Caco-2 (cell line): ENCODE results near the gene IQCK. TPM values are rescaled to one million over a fixed set of nuclear protein-coding genes. Genes with fewer than 3 reads are reported as not detected.

Source experiments
- BruUV-seq: library from RNA; stranded (reverse); fragments of 400-500 nt; replicated peaks from 2 replicates; lab custom pipeline; 2021; lab: Mats Ljungman, UMichigan
- CTCF ChIA-PET: fragments of 300-600 bp; sonication (Branson Sonifier 250); formaldehyde crosslinking; loops from one replicate; lab custom pipeline; 2022; ENCODE audit warnings: antibody characterized with exemption; lab: Charles Lee
- POLR2A ChIA-PET: fragments of 300-600 bp; sonication (Branson Sonifier 250); formaldehyde crosslinking; loops from one replicate; lab custom pipeline; 2022; ENCODE audit warnings: antibody characterized with exemption; lab: Charles Lee
- DNase-seq, 2 experiments: peaks; one replicate each; pipeline versions ENCODE4 v3.0.0 to v3.0.0-alpha.2; 2020 to 2022
- H3K27me3 ChIP-seq: replicated peaks from 2 replicates; pipeline ENCODE4 v1.6.0; 2011; ENCODE audit warnings: low read length; ENCODE audit not compliant: control insufficient read depth, insufficient read depth
- H3K36me3 ChIP-seq: 2 replicates; pipeline ENCODE4 v1.5.1; 2011; ENCODE audit warnings: low read length; ENCODE audit not compliant: control insufficient read depth, insufficient read depth
- H3K4me1 ChIP-seq: fragments of 250-450 bp; sonication (Bioruptor Pico); 2 replicates; pipeline ENCODE4 v1.5.1; 2020; ENCODE audit warnings: mild to moderate bottlenecking
- H3K4me3 ChIP-seq: 2 replicates; pipeline ENCODE4 v1.5.1; 2011; ENCODE audit warnings: low read depth, mild to moderate bottlenecking, control low read depth, low read length
- H3K9me3 ChIP-seq: fragments of 250-450 bp; sonication (Bioruptor Pico); 2 replicates; pipeline ENCODE4 v1.5.1; 2020; ENCODE audit warnings: mild to moderate bottlenecking, moderate library complexity
- H3K27ac Mint-ChIP-seq: one replicate; pipeline ENCODE4 v1.8.0; 2022; ENCODE audit warnings: mixed read lengths; ENCODE audit not compliant: unreplicated experiment
- H3K27me3 Mint-ChIP-seq: one replicate; pipeline ENCODE4 v1.8.0; 2022; ENCODE audit warnings: mixed read lengths; ENCODE audit not compliant: insufficient read depth, unreplicated experiment
- H3K36me3 Mint-ChIP-seq: one replicate; pipeline ENCODE4 v1.8.0; 2022; ENCODE audit warnings: mild to moderate bottlenecking, mixed read lengths; ENCODE audit not compliant: insufficient read depth, unreplicated experiment
- H3K4me1 Mint-ChIP-seq: one replicate; pipeline ENCODE4 v1.8.0; 2022; ENCODE audit warnings: low read depth, mixed read lengths; ENCODE audit not compliant: unreplicated experiment
- H3K4me3 Mint-ChIP-seq: one replicate; pipeline ENCODE4 v1.8.0; 2022; ENCODE audit warnings: mild to moderate bottlenecking, moderate library complexity, mixed read lengths; ENCODE audit not compliant: unreplicated experiment
- H3K9me3 Mint-ChIP-seq: one replicate; pipeline ENCODE4 v1.8.0; 2022; ENCODE audit warnings: mixed read lengths; ENCODE audit not compliant: unreplicated experiment
- intact Hi-C: fragments of 100-400 bp; cut with micrococcal nuclease; formaldehyde crosslinking; loops from one replicate; pipeline ENCODE4 v1.10.0; 2022; ENCODE audit not compliant: unreplicated experiment
- total RNA-seq: library from RNA; stranded (reverse); gene quantifications from 2 replicates; pipeline ENCODE4 v1.2.3, GENCODE V29; 2022
- TF ChIP-seq, protein P1 (sequence below), 2 experiments: fragments of 200-600 bp in 1 of 2; IDR thresholded peaks; 1 replicate in 1 of 2; 2 replicates in 1 of 2; pipeline versions ENCODE4 v1.5.1 to v1.8.0; 2011 to 2022; ENCODE audit warnings: antibody characterized with exemption in 1 of 2, control low read depth in 1 of 2, inconsistent platforms in 1 of 2, low read depth in 1 of 2, low read length in 1 of 2, mild to moderate bottlenecking in 1 of 2, moderate library complexity in 1 of 2; ENCODE audit not compliant: insufficient read depth in 1 of 2, severe bottlenecking in 1 of 2, unreplicated experiment in 1 of 2

The IQCK gene
- total RNA-seq, 1 experiment from 2014 or later: 2.0 TPM

DNA sequence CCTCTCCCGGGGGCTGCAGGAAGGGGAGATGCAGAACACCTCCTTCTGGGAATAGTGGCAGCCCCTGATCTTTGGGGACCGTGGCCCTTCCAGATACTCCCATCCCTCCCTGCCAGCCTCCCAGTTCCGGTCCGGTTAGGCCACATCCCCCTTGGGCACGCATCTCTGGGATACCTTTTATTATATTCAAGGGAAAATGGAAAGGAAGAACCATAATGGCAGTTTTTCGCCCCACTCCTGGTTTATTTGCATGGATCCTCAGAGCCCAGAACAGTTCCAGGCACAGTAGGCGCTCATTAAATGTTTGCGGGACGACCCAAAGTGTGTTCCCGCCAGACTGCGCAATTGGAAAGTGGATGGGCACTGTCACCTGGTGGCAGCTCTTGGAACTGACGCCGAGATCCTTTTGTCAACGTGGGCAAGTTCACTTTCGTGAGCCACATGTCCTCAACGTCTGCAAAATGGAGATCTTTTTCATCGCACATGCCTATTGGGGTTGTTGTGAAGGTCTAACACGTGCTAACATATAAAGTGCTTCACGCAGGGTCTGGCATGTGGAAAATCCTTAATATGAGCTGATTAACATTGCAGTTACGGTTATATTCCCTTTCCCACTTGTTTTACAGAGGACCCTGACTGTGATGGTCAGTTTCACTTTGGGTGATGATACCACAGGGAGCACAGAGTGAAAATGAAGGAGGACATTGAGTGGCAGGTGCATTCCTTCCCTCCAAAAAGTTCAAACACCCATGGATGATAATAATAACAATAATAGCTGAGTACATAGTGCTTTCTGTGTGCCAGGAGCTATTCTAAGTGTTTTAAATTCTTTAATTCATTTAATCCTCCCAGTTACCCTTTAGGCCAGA is 168.2 kb downstream of the IQCK start:
- no peak overlapping the region for H3K27ac Mint-ChIP-seq
- Histone ChIP-seq H3K9me3 (no peaks in the 10 kb centered on the region), H3K36me3 (no peaks in the 10 kb centered on the region), H3K4me3 (no peak overlapping the region), H3K4me1 (no peaks in the 10 kb centered on the region), H3K27me3 (no peaks in the 10 kb centered on the region)
- no TSS peak for BruUV-seq
- no peaks in the 10 kb centered on the region for H3K9me3 Mint-ChIP-seq
- peaks cover 5% of the 10 kb centered on the region for H3K4me1 Mint-ChIP-seq
- DNase-seq: peak; percentile 69 to 79
- intact Hi-C loops: loop anchor here (1.0 to 10.0 kb wide), 4 partner anchors 132 to 327 kb away; partner anchors contain the start of genes IQCK and KNOP1
- no peaks in the 10 kb centered on the region for H3K27me3 Mint-ChIP-seq
- H3K4me3 Mint-ChIP-seq: peak overlapping the region; percentile 71
- TF ChIP-seq, protein P1, sequence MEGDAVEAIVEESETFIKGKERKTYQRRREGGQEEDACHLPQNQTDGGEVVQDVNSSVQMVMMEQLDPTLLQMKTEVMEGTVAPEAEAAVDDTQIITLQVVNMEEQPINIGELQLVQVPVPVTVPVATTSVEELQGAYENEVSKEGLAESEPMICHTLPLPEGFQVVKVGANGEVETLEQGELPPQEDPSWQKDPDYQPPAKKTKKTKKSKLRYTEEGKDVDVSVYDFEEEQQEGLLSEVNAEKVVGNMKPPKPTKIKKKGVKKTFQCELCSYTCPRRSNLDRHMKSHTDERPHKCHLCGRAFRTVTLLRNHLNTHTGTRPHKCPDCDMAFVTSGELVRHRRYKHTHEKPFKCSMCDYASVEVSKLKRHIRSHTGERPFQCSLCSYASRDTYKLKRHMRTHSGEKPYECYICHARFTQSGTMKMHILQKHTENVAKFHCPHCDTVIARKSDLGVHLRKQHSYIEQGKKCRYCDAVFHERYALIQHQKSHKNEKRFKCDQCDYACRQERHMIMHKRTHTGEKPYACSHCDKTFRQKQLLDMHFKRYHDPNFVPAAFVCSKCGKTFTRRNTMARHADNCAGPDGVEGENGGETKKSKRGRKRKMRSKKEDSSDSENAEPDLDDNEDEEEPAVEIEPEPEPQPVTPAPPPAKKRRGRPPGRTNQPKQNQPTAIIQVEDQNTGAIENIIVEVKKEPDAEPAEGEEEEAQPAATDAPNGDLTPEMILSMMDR (IDR thresholded peaks at IDR 0.05; ENCODE audit: insufficient read depth in 1 of 2, low read depth in 1 of 2, low read length in 1 of 2, severe bottlenecking in 1 of 2, unreplicated experiment in 1 of 2): peak; percentile 94 to 96
- H3K36me3 Mint-ChIP-seq: peaks cover 6% of the 10 kb centered on the region
- ChIA-PET POLR2A (no interaction called here), CTCF (interaction anchor here (0.5 to 1.4 kb wide), 6 partner anchors 13 to 499 kb away, joined by 3 to 7 read pairs (median 5); no protein-coding TSS in a partner anchor)

DNA sequence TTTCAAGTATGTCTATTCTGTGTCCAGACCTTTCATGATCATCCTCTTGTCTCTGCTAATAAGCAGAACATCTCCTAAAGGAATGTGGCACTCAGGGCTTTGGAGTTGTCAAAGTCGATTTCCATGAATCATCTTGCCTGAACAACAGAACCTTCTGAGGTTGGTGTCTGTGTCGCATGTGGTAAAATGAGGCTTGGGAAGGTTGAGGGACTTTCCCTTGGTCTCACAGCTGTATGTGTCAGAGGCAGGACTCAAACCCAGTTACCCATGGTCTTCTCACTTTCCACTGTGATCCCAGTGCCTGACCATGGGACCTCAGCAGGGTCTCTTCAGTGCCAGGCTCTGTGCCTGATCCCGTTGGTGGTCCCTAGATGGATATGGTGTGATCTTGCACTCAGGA is 170.8 kb downstream of the IQCK start:
- Mint-ChIP-seq H3K36me3 (no peaks in the 10 kb centered on the region), H3K27ac (no peak overlapping the region), H3K9me3 (no peaks in the 10 kb centered on the region), H3K27me3 (no peaks in the 10 kb centered on the region), H3K4me1 (no peaks in the 10 kb centered on the region), H3K4me3 (no peak overlapping the region)
- Histone ChIP-seq H3K9me3 (no peaks in the 10 kb centered on the region), H3K4me1 (no peaks in the 10 kb centered on the region), H3K4me3 (no peak overlapping the region), H3K36me3 (no peaks in the 10 kb centered on the region), H3K27me3 (no peaks in the 10 kb centered on the region)
- DNase-seq: no peak
- CTCF ChIA-PET: no interaction called here
- POLR2A ChIA-PET: no interaction called here
- BruUV-seq: no TSS peak
- intact Hi-C loops: loop anchor here (10.0 kb wide), 2 partner anchors 134 to 174 kb away; partner anchors contain the start of genes IQCK and KNOP1
- TF ChIP-seq, protein P1 (IDR thresholded peaks at IDR 0.05; ENCODE audit: insufficient read depth in 1 of 2, low read depth in 1 of 2, low read length in 1 of 2, severe bottlenecking in 1 of 2, unreplicated experiment in 1 of 2): no peak

DNA sequence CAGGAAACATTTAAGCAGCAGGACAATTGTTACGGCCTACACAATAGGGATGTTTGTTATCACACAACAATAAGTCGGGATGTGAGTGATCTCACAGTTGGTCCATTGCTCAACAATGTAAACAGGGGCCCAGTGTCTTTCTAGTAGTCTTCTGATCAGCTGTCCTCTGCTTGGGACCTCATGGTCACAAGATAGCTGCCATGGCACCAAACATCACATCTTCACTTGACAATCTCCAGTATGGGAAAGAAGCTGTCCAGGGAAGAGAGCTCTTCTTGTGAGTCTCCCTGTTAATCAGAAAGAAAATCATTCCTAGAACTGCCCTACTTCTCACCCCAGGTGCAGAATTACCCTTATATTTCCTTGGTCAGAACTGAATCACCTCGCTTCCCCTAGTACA is 172.8 kb downstream of the IQCK start:
- Histone ChIP-seq H3K9me3 (no peaks in the 10 kb centered on the region; the same call in 1 of the 2 replicates), H3K36me3 (no peaks in the 10 kb centered on the region), H3K4me1 (no peaks in the 10 kb centered on the region), H3K4me3 (no peak overlapping the region), H3K27me3 (no peaks in the 10 kb centered on the region)
- Mint-ChIP-seq H3K36me3 (no peaks in the 10 kb centered on the region), H3K4me3 (no peak overlapping the region), H3K9me3 (no peaks in the 10 kb centered on the region), H3K27ac (no peak overlapping the region), H3K27me3 (no peaks in the 10 kb centered on the region), H3K4me1 (no peaks in the 10 kb centered on the region)
- CTCF ChIA-PET: no interaction called here
- no peak for DNase-seq
- POLR2A ChIA-PET: no interaction called here
- no TSS peak for BruUV-seq
- intact Hi-C loops: no loop called here
- TF ChIP-seq, protein P1 (IDR thresholded peaks at IDR 0.05; ENCODE audit: insufficient read depth in 1 of 2, low read depth in 1 of 2, low read length in 1 of 2, severe bottlenecking in 1 of 2, unreplicated experiment in 1 of 2): no peak
